DMS79 treated with DMSO at 0.1 percent for 48 hours (cell line): ENCODE measurements around the gene HIPK3.
A peak's percentile ranks its signal among the peaks of the same experiment; 100 is the strongest.
"Not testable (repeated sequence)": the region's sequence is repeated elsewhere in the genome, so short reads cannot be mapped to it uniquely, and the experiment has no call there.

ENCODE experiments used
- DNase-seq: peaks from one replicate; lab custom pipeline; 2025; lab: John Stamatoyannopoulos, UW

Gene HIPK3

GRCh38 chr11:33358150-33358831 is 101.1 kb downstream of the HIPK3 start:
- DNase-seq, result no peak

- no peak for DNase-seq
These were observed 103.5 kb downstream of the HIPK3 start for GRCh38 chr11:33360642-33361041.

DNA sequence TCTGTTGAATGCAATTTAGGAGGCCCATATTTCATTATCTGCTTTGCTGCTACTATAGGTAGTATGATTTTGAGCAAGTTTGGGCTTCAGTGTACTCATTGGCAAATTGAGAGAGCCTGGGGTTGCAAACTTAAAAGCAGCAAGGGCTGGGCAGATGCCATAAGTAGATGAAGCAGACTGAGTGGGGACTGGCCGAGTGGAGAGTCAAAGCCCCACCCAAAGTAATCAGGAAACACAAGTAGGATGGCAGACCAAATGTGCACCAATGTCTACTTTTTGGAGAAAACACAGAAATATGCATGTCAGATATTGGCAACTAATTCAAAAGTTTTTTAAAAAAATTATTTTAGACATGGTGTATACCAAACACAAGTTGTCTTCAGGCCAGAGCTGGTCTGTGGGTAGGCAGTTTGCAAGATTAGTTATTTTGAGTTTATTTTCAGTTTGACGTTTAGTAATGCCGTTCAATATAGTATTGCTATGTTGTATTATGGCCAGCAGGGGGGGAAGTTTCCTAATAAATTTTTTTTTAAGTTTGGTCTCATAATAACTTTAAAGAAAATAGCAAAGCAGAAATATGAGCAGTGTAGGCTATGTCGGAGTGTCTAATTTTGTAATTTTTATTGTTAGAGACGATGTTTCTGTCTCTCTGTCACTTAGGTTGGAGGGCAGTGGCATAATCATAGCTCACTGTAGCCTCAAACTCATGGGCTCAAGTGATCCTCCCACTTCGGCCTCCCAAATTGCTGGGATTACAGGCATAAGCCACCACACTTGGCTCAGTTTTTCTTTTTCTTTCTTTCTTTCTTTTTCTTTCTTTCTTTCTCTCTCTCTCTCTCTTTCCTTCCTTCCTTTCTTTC is 105.1 kb downstream of the HIPK3 start:
- peak; percentile 71 for DNase-seq

DNA sequence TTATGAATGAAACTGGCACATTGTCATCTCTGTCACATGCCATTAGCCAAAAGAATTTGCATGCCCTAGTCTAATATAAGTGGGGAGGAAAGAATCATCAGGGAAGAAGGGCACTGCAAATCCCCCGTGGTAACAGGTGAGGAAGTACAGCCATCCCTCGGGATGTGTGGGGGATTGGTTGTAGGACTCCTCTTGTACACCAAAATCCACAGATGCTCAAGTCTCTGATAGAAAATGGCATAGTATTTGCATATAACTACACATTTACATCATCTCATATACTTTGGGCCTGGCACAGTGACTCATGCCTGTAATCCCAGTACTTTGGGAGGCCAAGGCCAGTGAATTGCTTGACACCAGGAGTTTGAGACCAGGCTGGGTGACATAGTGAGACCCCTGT is 109.7 kb downstream of the HIPK3 start:
- no peak for DNase-seq

GRCh38 chr11:33368475-33368874 is 111.3 kb downstream of the HIPK3 start:
- DNase-seq, result not testable (repeated sequence)

DNA sequence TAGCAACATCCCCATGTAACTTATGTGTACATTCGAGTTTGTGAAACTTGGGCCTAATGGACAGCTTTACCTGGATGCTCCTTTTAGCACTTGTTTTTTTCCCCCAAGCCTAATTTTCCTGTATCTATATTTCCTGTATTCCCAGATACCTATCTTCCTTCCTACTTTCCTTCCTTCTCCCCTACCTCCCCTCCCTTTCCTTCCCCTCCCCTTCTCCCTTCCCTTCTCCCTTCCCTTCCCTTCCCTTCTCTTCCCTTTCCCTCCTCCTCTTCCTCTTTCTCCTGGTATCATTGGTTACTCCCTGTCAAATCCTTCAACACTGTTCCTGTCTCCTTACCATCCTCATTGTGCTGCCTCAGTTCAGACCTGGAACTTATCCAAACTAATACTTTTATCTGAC is 111.8 kb downstream of the HIPK3 start:
- DNase-seq, result no peak

DNA sequence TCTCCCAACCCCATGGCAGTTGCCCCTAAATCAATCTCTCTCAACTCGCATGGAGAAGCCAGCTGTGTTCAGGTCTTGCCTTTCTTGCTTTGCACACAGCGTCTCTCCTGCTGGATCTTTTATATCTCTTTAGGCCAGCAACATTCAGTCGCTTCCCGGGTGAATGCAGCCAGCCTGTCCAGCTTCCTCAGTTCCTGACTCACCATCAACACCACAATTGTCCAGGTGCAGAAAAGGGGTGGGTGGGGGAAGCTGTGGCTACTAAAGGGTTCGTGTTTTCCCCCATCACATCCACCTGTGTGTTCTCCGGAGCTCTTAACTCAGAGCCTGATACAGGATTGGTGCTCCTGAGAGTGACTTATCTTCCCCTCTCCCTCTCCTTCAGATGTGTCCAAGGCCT is 116.5 kb downstream of the HIPK3 start:
- no peak for DNase-seq

DNA sequence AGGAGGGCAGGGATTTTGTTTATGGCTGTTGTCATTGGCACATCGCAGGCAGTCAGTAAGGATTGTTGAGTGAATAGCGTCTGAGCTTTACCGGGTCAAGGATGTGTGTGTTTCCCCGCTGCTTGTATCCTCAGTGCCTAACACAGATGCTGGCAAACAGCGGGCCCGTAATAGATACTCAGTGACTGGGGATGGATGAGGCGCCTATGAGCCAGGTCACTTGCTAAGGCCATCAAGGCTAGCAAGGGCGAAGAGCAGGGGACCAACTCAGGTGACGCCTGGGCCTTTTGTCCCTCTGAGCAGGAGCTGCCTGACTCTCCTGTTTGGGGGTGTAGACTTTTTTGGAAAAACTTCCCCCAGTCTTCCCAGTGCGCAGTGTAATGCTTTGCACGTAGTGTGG is 118.1 kb downstream of the HIPK3 start:
- DNase-seq, result no peak

- peak; percentile 50 for DNase-seq
These were observed 118.6 kb downstream of the HIPK3 start, which contains the start of gene KIAA1549L for GRCh38 chr11:33375688-33376311. Gene KIAA1549L, plus strand, starts transcription at chr11:33376108.

DNA sequence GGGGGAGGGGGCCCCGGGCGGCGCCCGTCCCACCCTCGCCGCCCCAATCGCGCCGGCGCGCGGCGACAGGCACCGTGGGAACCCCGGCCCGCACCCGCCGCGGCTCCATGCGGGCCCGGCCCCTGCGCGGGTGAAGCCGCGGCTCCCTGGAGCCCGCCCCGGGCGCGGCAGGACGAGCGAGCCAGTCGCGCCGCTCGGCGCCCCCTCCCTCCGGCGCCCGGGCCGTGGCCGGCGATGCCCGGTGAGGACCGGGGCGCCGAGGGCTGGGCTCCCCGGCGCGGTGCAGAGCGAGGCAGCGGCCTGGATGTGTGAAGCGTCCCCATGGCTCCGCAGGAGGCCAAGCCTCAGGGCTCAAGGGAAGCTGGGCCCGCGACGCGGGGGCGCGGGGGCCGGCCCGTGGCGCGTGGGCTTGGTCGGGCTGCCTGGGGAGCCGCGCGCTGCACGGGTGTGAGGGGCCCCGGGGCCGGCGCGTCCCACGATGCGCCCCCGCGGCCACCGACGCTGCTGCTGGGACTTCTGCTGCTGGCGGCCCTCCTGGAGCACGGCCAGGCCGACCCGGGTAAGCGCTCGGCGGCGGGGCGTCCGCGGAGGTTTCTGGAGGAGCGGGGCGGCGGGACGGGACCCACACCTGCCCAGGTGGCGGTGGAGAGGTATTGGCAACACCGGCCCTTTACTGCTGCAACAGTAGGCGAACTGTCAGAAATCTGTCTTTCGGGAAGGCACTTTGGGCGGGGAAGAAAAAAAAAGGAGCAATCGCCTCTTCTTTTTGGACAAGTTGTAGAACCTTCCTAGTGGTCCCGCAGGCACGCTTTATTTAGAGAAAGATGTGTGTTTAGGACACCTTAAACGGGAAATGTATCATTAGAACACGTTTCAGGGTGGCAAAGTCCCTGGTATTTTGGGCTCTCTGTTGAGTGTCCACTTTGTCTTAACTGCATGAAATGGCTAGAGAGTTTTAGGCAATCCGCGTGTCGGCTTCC is 119.4 kb downstream of the HIPK3 start:
- peak; percentile 31 for DNase-seq

- DNase-seq, result no peak
These were observed 120.5 kb downstream of the HIPK3 start for GRCh38 chr11:33377412-33378370.

DNA sequence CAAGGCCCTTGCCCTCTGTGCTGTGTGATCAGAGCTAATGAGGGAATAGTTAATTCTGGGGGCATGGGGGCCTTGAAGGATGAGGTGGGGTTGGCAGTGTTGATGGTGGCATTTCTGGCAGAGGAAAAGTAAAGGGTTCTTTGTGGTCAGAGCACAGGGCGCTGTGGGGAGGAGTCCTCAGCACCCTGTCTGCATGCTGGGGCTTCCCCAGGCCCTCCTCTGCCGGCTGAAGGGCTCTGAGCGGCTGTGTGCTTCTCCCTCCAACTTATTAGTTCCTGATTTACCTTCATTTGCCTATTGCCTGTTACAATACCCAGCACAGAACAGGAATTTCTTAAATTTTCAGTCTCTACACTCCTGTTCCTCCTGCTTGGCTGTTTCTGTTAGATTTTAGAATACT is 122.8 kb downstream of the HIPK3 start:
- no peak for DNase-seq

DNA sequence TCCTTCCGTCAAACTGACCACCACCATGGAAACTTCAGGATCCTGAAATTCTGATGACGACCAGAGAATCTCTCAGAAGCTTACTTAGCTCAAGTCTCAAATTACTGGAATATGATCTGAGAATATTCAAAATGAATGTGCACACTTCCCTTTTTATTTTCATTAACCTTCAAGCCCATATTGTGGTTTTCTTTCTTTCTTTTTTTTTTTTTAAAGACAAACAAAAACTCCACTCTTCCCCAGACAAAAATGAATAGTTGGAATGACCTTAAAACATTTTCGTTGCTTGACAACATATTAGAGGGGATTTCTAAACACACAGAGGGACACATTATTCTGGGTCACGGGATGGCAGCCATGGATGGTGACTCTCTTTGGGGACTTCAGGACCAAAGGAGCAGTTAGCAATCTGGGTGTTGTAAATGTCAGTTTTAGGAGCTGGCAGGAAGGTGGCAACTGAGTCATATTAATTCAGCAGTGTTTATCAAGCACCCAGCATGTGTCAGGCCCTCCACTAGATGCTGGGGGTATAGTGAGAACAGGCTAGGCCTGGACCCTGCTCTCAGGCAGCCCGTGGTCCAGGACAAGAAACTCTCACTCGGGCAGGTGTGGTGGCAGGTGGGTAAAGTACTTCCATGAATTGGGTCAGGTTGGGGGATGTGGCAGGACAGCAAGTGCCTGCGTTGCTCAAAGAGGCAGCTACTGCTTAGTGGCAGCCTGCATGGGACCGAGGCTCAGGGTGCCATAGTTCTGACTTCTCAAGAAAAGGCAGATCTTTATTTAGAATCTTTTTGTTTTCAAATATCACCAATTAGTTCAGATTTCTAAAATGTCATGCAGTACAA is 126.1 kb downstream of the HIPK3 start:
- DNase-seq, result no peak

DNA sequence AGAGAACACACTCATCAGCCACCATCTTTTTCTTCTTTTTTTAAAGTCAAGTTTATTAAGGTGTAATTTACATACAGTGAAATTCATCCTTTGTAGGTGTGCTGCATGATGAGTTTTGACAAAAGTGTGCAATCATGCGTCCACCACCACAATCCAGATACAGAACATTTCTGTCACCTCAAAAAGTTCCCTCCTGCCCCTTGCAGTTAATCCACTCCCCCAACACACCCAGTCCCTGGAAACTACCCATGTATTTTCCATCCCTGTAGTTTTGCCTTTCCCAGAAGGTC is 126.7 kb downstream of the HIPK3 start:
- DNase-seq, result no peak

DNA sequence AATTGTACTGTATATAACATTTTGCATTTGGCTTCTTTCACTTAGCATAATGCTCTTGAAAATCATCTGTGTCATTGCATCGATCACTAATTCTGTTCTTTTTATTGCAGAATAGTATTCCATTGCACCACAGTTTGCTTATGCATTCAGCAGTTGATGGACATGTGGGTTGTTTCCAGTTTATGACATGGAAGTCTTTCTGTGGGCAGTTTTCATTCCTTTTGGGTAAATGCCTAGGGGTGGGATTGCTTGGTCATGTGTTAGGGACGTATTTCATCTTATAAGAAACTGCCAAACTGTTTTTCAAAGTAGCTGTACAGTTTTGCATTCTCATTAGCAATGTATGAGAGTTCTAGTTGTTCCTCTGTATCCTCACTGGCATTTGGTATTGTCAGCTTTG is 127.0 kb downstream of the HIPK3 start:
- no peak for DNase-seq

DNA sequence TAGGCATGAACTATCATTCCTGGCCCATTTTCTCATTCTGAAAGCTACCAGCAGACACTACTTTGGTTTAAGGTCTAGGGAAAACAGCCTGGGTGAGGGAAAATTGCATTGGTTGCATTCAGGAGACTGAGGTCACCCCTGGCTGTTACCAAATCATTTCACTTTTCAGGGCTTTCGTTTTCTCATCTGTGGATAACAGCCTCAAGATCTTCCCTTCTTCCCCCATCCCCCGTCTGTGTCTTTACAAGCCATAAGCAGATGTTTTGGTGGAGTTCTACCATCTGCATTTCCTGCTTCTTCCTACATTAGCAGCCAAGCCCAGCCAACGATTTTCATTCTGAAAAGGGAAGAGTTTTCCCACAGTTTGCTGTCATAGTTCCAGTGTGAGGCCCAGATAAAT is 130.4 kb downstream of the HIPK3 start:
- DNase-seq, result no peak

GRCh38 chr11:33387996-33388395 is 130.8 kb downstream of the HIPK3 start:
- no peak for DNase-seq

DNA sequence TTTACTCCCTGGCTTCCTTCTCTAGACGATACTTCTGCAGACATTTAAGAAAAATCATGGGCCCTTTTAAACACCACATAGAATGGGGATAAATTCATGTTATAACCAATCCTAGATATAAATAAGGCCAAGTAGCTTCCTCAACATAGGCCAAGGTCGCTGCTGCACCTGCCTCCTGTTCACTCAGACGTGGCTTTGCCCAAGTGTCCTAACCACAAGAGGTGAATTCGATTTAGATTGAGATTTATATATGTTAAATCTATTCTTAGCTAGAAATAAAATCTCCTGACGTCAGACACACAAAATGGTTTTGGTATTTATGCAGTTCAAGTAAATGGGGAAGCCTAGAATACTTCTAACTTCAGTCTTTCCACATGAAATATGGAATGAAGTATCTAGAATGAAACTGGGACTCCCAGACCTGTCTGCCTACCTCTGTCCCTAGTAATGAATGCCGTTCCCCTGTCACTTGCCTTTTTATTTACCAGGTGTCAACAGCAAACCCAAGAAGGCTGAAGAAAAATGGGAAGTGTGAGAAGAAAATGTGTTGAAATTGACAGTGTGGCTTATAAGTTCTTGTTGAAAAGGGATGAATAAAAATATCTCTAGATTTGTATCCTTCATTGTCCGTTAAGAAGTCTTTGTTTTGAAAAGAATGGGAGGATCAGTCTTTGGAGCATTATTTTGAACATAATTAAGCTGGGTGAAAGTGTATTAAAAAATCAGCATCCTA is 131.8 kb downstream of the HIPK3 start:
- no peak for DNase-seq

DNA sequence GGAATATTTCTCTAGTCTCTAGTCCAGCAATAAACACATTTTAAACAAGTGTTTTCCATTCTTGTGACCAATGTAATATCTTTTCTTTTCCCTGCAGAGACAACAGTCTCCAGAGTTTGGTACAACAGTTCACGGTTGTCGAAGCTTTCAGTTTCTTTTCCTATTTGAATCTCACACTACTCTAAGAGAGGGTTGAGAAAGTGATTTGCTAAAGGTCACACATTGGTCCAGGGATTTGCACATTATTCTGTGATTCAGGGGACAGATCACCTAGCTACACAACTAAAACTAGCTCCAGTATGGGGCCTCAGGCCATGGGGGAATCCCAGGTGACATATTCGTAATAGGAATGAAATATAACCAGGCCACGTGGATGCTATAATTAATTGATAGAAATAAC is 132.5 kb downstream of the HIPK3 start:
- no peak for DNase-seq
